Measurements from ENCODE around the gene DNER.

Gene DNER

DNA sequence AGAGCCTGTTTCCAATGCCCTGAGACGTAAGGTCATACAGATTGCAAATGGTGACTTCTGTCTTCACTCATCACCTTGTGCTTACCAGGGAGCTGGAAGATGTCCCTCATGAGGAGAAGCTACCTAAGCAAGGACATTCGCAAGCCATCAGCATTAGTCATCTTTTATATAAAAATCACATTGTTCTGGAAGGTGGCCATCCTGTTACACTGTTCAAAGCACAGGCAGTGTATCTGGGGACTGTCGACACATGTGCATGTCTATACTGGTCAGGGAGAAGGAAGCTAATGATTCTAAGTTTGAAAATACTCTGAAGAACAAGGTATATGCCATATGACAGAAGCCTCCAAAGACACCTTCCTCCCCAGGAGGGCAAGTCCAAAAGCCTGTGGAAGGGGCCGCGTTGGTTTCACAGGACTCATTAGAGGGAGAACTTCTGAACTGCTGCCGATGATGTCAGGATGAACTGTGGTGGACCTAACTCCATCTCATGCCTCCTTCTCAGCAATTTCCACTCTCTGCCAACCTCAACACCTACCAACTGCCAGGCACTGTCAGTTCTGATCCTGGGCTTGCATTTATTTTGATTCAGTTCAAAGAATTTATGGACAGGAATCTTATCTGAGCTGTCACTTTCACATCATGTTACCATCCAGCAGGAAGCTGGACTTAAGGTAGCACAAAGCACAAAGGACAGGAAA lies 39.4 kb downstream of the DNER start:
- no peak overlapping the region for H3K9ac ChIP-seq (ENCODE audit: low read length)
- no peak overlapping the region for H3K27ac ChIP-seq (ENCODE audit: low read length)
- peaks cover 9% of the 10 kb centered on the region for H3K4me1 ChIP-seq (ENCODE audit: low read length)
- H4K20me1 ChIP-seq (ENCODE audit: insufficient read depth, low read length): no peaks in the 10 kb centered on the region
- H3K27me3 ChIP-seq (ENCODE audit: low read depth, low read length): peaks cover 21% of the 10 kb centered on the region; the same call in 1 of the 2 replicates
- no peaks in the 10 kb centered on the region for H3K79me2 ChIP-seq (ENCODE audit: low read length)
- no peaks in the 10 kb centered on the region for H3K36me3 ChIP-seq (replicated peaks; ENCODE audit: low read depth, low read length)
- TF ChIP-seq EZH2phosphoT487 (IDR thresholded peaks at IDR 0.05; ENCODE audit: low read depth): no peak
- no peak for TF ChIP-seq CTCF (IDR thresholded peaks at IDR 0.05; ENCODE audit: low read depth, low read length)
- no peaks in the 10 kb centered on the region for H3K9me3 ChIP-seq (ENCODE audit: insufficient read depth, low read length)
- H3K4me2 ChIP-seq (ENCODE audit: low read length): no peak overlapping the region
- H3K4me3 ChIP-seq (ENCODE audit: low read length): no peak overlapping the region
- H2AFZ ChIP-seq (ENCODE audit: low read depth, low read length): no peak overlapping the region

DNA sequence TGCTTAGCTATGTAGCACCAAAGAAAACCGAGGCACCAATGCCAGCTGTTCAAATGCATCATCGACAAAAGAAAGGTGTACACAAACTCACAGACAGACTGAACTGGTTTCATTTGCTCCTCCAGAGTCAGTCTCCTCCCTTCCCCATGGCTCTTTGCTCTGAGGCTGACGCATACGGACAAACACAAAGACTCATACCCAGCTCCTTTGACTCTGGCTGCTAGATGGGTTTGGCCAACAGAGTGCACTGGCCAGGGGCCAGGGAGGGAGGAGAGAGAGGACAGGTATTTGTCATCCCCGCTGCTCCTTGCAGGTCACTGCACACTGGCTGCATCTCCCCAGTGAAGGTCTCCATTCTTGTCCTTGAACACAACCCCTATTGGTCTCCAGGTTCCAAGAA lies 40.7 kb downstream of the DNER start:
- Histone ChIP-seq H4K20me1 (ENCODE audit: insufficient read depth, low read length) (no peaks in the 10 kb centered on the region), H3K4me1 (ENCODE audit: low read length) (peaks cover 9% of the 10 kb centered on the region), H3K27me3 (ENCODE audit: low read depth, low read length) (peaks cover 21% of the 10 kb centered on the region; the same call in 1 of the 2 replicates), H3K9me3 (ENCODE audit: insufficient read depth, low read length) (no peaks in the 10 kb centered on the region), H3K27ac (ENCODE audit: low read length) (no peak overlapping the region), H3K36me3 (replicated peaks; ENCODE audit: low read depth, low read length) (no peaks in the 10 kb centered on the region), H3K79me2 (ENCODE audit: low read length) (no peaks in the 10 kb centered on the region), H3K4me3 (ENCODE audit: low read length) (no peak overlapping the region), H2AFZ (ENCODE audit: low read depth, low read length) (no peak overlapping the region), H3K4me2 (ENCODE audit: low read length) (no peak overlapping the region), H3K9ac (ENCODE audit: low read length) (no peak overlapping the region)
- TF ChIP-seq EZH2phosphoT487 (IDR thresholded peaks at IDR 0.05; ENCODE audit: low read depth): no peak
- no peak for TF ChIP-seq CTCF (IDR thresholded peaks at IDR 0.05; ENCODE audit: low read depth, low read length)

GRCh38 chr2:229672021-229672420 lies 42.3 kb downstream of the DNER start:
- Histone ChIP-seq H3K27ac (ENCODE audit: low read length) (no peak overlapping the region), H3K79me2 (ENCODE audit: low read length) (no peaks in the 10 kb centered on the region), H4K20me1 (ENCODE audit: insufficient read depth, low read length) (no peaks in the 10 kb centered on the region), H3K9ac (ENCODE audit: low read length) (no peak overlapping the region), H3K4me2 (ENCODE audit: low read length) (no peak overlapping the region), H3K9me3 (ENCODE audit: insufficient read depth, low read length) (no peaks in the 10 kb centered on the region), H3K4me3 (ENCODE audit: low read length) (no peak overlapping the region), H3K4me1 (ENCODE audit: low read length) (peaks cover 5% of the 10 kb centered on the region), H2AFZ (ENCODE audit: low read depth, low read length) (no peak overlapping the region), H3K27me3 (ENCODE audit: low read depth, low read length) (peaks cover 14% of the 10 kb centered on the region; the same call in 1 of the 2 replicates), H3K36me3 (replicated peaks; ENCODE audit: low read depth, low read length) (no peaks in the 10 kb centered on the region)
- no peak for TF ChIP-seq EZH2phosphoT487 (IDR thresholded peaks at IDR 0.05; ENCODE audit: low read depth)
- no peak for TF ChIP-seq CTCF (IDR thresholded peaks at IDR 0.05; ENCODE audit: low read depth, low read length)

DNA sequence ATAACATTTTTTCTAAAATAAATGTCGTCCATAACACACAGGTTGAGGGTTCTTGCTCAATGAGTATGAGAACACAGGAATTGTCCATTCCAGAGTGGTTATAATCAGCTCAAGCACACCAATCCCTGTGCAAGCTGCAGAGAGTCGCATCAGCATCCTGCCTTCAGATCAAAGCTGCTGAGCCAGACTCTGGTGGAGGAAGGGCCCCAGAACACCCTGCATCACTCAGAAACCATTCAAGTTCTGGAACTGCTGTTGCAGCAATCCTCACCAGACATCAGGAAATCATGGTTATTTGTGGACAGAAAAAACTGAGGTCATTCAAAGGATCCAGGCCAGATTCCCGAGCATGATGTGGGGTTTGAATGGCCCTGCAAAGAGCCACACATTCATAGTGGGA lies 44.5 kb downstream of the DNER start:
- no peaks in the 10 kb centered on the region for H3K79me2 ChIP-seq (ENCODE audit: low read length)
- H3K9me3 ChIP-seq (ENCODE audit: insufficient read depth, low read length): no peaks in the 10 kb centered on the region
- TF ChIP-seq EZH2phosphoT487 (IDR thresholded peaks at IDR 0.05; ENCODE audit: low read depth): no peak
- TF ChIP-seq CTCF (IDR thresholded peaks at IDR 0.05; ENCODE audit: low read depth, low read length): no peak
- no peak overlapping the region for H3K4me2 ChIP-seq (ENCODE audit: low read length)
- H3K4me1 ChIP-seq (ENCODE audit: low read length): no peaks in the 10 kb centered on the region
- no peaks in the 10 kb centered on the region for H3K36me3 ChIP-seq (replicated peaks; ENCODE audit: low read depth, low read length)
- no peak overlapping the region for H3K27ac ChIP-seq (ENCODE audit: low read length)
- H3K4me3 ChIP-seq (ENCODE audit: low read length): no peak overlapping the region
- no peak overlapping the region for H3K9ac ChIP-seq (ENCODE audit: low read length)
- no peaks in the 10 kb centered on the region for H4K20me1 ChIP-seq (ENCODE audit: insufficient read depth, low read length)
- no peak overlapping the region for H2AFZ ChIP-seq (ENCODE audit: low read depth, low read length)
- H3K27me3 ChIP-seq (ENCODE audit: low read depth, low read length): 0 out of 2 replicates have a peak, but pooled peaks cover 7% of the 10 kb centered on the region

Data from OCI-LY3 (cell line).